A673 (cell line): ENCODE results near the gene DAB1.

Experiments
- EZH2 ChIP-seq: fragments of 200-600 bp; sonication (generic); IDR thresholded peaks from 2 replicates; pipeline ENCODE4 v1.6.1; 2017; ENCODE audit warnings: borderline replicate concordance, low read depth, mild to moderate bottlenecking, mixed read lengths, antibody characterized with exemption, low read length; ENCODE audit not compliant: poor library complexity, severe bottlenecking
- TF ChIP-seq, protein P1 (sequence below): fragments of 300-800, 200-600 bp; sonication (generic); conservative IDR thresholded peaks from 2 replicates; pipeline ENCODE4 v1.5.1; 2017; ENCODE audit warnings: low read depth, mild to moderate bottlenecking, antibody characterized with exemption, low read length, moderate library complexity, mixed read lengths

DNA sequence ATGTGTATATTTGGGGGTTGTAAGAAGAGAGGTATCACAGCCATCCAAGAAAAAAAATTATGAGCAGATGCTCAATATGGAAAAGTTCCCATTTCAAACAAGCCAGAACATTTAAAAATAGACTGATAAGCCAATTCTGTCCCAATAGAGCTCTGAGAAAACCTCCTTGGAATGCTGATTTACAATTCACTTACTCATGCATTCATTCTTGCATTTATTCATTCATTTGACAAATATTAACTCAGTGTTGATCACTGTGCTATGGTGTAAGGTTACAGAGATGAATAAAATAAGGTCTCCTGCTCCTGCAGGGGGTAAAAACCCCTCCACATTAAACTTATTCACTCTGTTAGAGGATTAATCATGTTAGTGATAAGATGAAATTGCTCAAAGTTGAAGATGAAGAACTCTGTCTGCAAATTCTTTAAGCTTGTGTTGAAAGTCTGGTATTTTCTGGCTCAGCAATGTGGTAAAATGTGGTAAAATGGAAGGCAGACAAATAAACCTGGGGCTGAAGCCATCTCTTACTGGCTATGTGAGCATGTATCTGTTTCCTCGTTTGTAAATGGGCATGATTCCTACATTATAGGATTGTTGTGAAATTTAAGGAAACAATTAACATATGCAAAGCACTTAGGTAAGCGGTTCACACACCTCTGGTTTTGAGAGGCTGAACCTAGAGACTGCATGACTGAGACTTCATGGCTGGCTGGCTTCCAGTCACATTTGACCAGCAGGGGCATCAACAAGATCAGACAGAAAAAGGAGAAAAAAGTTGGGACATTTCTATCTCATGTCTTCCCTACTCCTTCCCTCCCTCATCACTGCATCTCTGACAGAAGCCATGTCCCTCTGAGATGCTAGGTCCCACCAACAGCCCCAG is 45.0 kb upstream of the DAB1 start:
- TF ChIP-seq, protein P1, sequence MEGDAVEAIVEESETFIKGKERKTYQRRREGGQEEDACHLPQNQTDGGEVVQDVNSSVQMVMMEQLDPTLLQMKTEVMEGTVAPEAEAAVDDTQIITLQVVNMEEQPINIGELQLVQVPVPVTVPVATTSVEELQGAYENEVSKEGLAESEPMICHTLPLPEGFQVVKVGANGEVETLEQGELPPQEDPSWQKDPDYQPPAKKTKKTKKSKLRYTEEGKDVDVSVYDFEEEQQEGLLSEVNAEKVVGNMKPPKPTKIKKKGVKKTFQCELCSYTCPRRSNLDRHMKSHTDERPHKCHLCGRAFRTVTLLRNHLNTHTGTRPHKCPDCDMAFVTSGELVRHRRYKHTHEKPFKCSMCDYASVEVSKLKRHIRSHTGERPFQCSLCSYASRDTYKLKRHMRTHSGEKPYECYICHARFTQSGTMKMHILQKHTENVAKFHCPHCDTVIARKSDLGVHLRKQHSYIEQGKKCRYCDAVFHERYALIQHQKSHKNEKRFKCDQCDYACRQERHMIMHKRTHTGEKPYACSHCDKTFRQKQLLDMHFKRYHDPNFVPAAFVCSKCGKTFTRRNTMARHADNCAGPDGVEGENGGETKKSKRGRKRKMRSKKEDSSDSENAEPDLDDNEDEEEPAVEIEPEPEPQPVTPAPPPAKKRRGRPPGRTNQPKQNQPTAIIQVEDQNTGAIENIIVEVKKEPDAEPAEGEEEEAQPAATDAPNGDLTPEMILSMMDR, result peak; percentile 22; the same call in 1 of the 2 replicates
- no peak for TF ChIP-seq EZH2
